Retinal pigment epithelial cell (primary cell): ENCODE data around the gene HAAO.
A peak's percentile ranks its signal among the peaks of the same experiment; 100 is the strongest.

Source experiments
- DNase-seq: peaks from one replicate; pipeline ENCODE4 v3.0.0-alpha.2; 2010; ENCODE audit warnings: low read depth
- H3K4me3 ChIP-seq: 2 replicates; pipeline ENCODE4 v1.5.1; 2011; ENCODE audit warnings: mild to moderate bottlenecking, low read length, control low read depth, moderate library complexity
- CTCF ChIP-seq: conservative IDR thresholded peaks from 2 replicates; pipeline ENCODE4 v1.5.1; 2011; ENCODE audit warnings: low read depth, low read length, control low read depth, inconsistent platforms

Gene HAAO

GRCh38 chr2:42812899-42813479 lies 20.6 kb upstream of the HAAO start:
- DNase-seq: no peak
- peak; percentile 65 for TF ChIP-seq CTCF
- no peak overlapping the region for H3K4me3 ChIP-seq

- H3K4me3 ChIP-seq: peak overlapping the region; percentile 62
- no peak for TF ChIP-seq CTCF
- DNase-seq: no peak
Measured at GRCh38 chr2:42810971-42811811, 18.8 kb upstream of the HAAO start.

- TF ChIP-seq CTCF: no peak
- DNase-seq: peak; percentile 85
- peak overlapping the region; percentile 62 for H3K4me3 ChIP-seq
Measured at GRCh38 chr2:42810121-42810970, 18.0 kb upstream of the HAAO start.

- no peak for DNase-seq
- H3K4me3 ChIP-seq: peak overlapping the region; percentile 39
Measured at GRCh38 chr2:42809819-42810120, 17.4 kb upstream of the HAAO start.

GRCh38 chr2:42809131-42809818 lies 16.9 kb upstream of the HAAO start:
- no peak for TF ChIP-seq CTCF
- DNase-seq: no peak
- peak overlapping the region; percentile 39 for H3K4me3 ChIP-seq

More at GRCh38 chr2:42809819-42810120, 17.4 kb upstream of the HAAO start:
- TF ChIP-seq CTCF: peak; percentile 8

- no peak for TF ChIP-seq CTCF
Measured at GRCh38 chr2:42808301-42808700, 15.9 kb upstream of the HAAO start.

More at GRCh38 chr2:42808301-42808700, 15.9 kb upstream of the HAAO start:
- DNase-seq: no peak
- no peak overlapping the region for H3K4me3 ChIP-seq
